ENCODE data around the gene RNF175. TPM values are rescaled to one million over a fixed set of nuclear protein-coding genes. Genes with fewer than 3 reads are reported as not detected.

Gene RNF175
- total RNA-seq, 6 experiments from 2014 or later: 0.20 TPM; not detected in 5

DNA sequence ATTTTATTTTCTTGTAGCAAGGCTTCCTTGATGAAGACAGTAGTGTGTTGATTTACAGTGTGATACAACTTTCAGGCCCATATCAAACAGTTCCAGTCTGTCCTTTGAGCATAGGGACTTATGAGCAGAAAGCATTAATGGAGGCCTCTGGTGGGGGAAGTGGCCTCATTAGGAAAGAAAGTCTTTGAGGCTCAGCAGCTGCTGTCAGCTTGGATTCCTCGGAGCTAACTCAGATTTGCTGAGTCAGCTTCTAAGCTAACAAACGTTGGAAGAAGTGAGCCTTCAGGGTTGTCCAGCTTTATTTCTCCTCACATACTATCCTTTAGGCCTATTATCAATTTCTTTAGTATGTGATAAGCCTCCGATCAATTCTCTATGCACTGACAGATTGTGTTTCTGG is 44.9 kb upstream of the RNF175 start:
- H3K27ac ChIP-seq: no peak overlapping the region
- DNase-seq: no peak
- no peak overlapping the region for H3K4me3 ChIP-seq
- peak in 1 of 4 donors; percentile 28 for ATAC-seq
- H3K36me3 ChIP-seq: no peaks in the 10 kb centered on the region
- no peaks in the 10 kb centered on the region for H3K4me1 ChIP-seq
- WGBS (ENCODE audit: insufficient coverage, low coverage, low lambda C conversion rate, missing lambda C conversion rate): 41% methylated on average over 2 of the region's 3 CpGs
- peaks cover 0 to 3% of the 10 kb centered on the region in 2 donors for H3K27me3 ChIP-seq
- intact Hi-C loops (cut with DNase I): no loop called here
- no peak for TF ChIP-seq POLR2A (IDR thresholded peaks at IDR 0.05)
- TF ChIP-seq, protein P1, sequence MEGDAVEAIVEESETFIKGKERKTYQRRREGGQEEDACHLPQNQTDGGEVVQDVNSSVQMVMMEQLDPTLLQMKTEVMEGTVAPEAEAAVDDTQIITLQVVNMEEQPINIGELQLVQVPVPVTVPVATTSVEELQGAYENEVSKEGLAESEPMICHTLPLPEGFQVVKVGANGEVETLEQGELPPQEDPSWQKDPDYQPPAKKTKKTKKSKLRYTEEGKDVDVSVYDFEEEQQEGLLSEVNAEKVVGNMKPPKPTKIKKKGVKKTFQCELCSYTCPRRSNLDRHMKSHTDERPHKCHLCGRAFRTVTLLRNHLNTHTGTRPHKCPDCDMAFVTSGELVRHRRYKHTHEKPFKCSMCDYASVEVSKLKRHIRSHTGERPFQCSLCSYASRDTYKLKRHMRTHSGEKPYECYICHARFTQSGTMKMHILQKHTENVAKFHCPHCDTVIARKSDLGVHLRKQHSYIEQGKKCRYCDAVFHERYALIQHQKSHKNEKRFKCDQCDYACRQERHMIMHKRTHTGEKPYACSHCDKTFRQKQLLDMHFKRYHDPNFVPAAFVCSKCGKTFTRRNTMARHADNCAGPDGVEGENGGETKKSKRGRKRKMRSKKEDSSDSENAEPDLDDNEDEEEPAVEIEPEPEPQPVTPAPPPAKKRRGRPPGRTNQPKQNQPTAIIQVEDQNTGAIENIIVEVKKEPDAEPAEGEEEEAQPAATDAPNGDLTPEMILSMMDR (IDR thresholded peaks at IDR 0.05): no peak
- no peaks in the 10 kb centered on the region for H3K9me3 ChIP-seq

DNA sequence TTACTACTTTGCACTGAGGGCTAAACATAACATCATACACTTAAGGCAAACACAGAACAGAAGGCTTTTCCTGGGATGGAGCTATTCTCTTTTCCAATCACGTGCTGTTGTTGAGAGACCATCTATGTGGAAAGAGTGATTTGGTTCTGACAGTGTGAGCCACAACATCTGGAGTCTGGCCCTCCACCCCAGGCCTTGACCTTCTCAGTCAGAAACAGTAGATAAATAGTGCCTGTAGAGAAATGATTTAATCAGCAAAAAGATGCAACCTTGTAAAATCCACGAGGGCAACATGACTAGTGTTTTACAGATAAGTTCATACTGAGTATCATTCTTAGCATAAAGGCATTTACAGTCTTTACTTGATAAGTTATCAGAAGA is 39.9 kb upstream of the RNF175 start:
- H3K4me3 ChIP-seq: no peak overlapping the region
- no peak overlapping the region for H3K27ac ChIP-seq
- WGBS (ENCODE audit: insufficient coverage, low coverage, low lambda C conversion rate, missing lambda C conversion rate): 14% methylated on average over 2 of the region's 2 CpGs
- ATAC-seq (no peak), DNase-seq (no peak)
- H3K9me3 ChIP-seq: no peaks in the 10 kb centered on the region
- intact Hi-C loops (cut with DNase I): no loop called here
- H3K4me1 ChIP-seq: no peaks in the 10 kb centered on the region
- H3K36me3 ChIP-seq: no peaks in the 10 kb centered on the region
- no peak for TF ChIP-seq POLR2A (IDR thresholded peaks at IDR 0.05)
- TF ChIP-seq, protein P1 (IDR thresholded peaks at IDR 0.05): no peak
- no peaks in the 10 kb centered on the region for H3K27me3 ChIP-seq

DNA sequence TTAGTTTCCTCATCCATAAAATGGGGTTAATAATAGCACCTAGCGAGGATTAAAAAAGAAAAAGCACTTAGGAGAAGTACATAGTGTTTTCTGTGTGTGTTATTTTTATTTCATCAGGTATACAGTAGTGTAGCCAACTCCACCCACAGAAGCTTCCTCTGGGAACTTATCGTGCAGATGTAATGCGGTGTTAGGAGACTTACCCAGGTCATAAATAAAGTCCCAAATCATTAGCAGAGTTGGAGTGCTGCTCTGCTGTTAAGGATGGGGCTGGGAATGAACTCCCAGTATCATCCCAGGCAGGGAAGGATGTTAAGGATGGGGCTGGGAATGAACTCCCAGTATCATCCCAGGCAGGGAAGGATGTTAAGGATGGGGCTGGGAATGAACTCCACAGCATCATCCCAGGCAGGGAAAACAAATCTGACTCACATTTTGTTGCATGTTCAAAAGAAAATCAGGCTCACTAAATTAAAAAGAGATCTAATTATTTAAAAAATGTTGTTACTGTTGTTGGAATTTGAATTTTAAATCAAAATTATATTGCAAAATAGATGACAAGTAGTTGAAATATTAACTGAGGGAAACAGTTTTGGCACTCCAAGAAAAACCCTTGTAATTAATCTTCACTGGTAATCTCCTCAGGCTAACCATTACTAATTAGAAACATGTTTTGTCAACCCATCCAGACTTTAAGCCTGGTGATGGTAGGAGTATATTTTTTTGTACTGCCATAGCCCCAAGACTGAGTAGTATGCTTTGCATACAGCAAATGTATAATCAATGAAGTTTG is 39.3 kb upstream of the RNF175 start:
- no peak overlapping the region for H3K4me3 ChIP-seq
- no peaks in the 10 kb centered on the region for H3K27me3 ChIP-seq
- ATAC-seq: no peak
- TF ChIP-seq, protein P1 (IDR thresholded peaks at IDR 0.05): no peak
- TF ChIP-seq POLR2A (IDR thresholded peaks at IDR 0.05): no peak
- no peaks in the 10 kb centered on the region for H3K4me1 ChIP-seq
- 30% methylated on average over 3 of the region's 3 CpGs for WGBS (ENCODE audit: insufficient coverage, low coverage, low lambda C conversion rate, missing lambda C conversion rate)
- H3K27ac ChIP-seq: no peak overlapping the region
- DNase-seq: no peak
- intact Hi-C loops (cut with DNase I): no loop called here
- H3K36me3 ChIP-seq: no peaks in the 10 kb centered on the region
- no peaks in the 10 kb centered on the region for H3K9me3 ChIP-seq

DNA sequence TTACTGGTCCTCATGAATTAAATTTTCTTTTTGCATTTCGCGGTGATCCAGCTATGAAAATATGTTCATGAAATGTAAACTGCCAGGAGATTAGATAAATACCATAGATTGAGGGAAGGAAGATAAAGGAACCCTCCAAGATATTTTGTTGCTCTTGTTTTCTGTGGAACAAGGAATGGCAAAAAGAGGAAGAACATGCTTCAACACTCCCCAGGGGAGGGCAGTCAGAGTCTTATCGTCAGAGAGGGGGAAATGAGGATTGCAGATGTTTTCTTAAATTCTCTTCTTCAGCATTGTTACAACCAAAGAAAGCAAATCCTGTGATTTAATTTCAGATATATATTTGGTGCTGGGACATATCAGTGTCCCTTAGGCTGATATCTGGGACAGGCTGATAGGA is 38.6 kb upstream of the RNF175 start:
- WGBS (ENCODE audit: insufficient coverage, low coverage, low lambda C conversion rate, missing lambda C conversion rate): 66% methylated on average over 3 of the region's 3 CpGs
- no peak for ATAC-seq
- H3K4me3 ChIP-seq: no peak overlapping the region
- no peaks in the 10 kb centered on the region for H3K36me3 ChIP-seq
- H3K27me3 ChIP-seq: no peaks in the 10 kb centered on the region
- H3K27ac ChIP-seq: no peak overlapping the region
- no peaks in the 10 kb centered on the region for H3K9me3 ChIP-seq
- TF ChIP-seq, protein P1 (IDR thresholded peaks at IDR 0.05): no peak
- TF ChIP-seq POLR2A (IDR thresholded peaks at IDR 0.05): no peak
- DNase-seq: no peak
- H3K4me1 ChIP-seq: no peaks in the 10 kb centered on the region
- intact Hi-C loops (cut with DNase I): no loop called here
